Upper lobe of left lung (tissue), 6 donors: ENCODE results near the gene TRAT1. TPM values are rescaled to one million over a fixed set of nuclear protein-coding genes. Genes with fewer than 3 reads are reported as not detected.

Experiments used
- ATAC-seq, 2 donors: fragments of 200-7000 bp; cut with Tn5 transposase; one replicate each; pipeline ENCODE4 v1.9.1; 2022; ENCODE audit warnings: mild to moderate bottlenecking in 2 of 2, moderate library complexity in 2 of 2; ENCODE audit not compliant: low FRiP score in 2 of 2
- DNase-seq, 2 donors: peaks; one replicate each; pipeline ENCODE4 v3.0.0-alpha.2; 2019 to 2020
- H3K27ac ChIP-seq, 4 donors: fragments of 200-600 bp; sonication (generic); one replicate each; pipeline ENCODE4 v1.5.1; 2016 to 2019
- H3K27me3 ChIP-seq, 4 donors: fragments of 200-600 bp; sonication (generic); one replicate each; pipeline ENCODE4 v1.5.1; 2017 to 2019
- H3K36me3 ChIP-seq, 4 donors: fragments of 200-600 bp; sonication (generic); one replicate each; pipeline ENCODE4 v1.5.1; 2016 to 2019
- H3K4me1 ChIP-seq, 4 donors: fragments of 200-600 bp; sonication (generic); one replicate each; pipeline ENCODE4 v1.5.1; 2018 to 2019
- H3K4me3 ChIP-seq, 4 donors: fragments of 200-600 bp; sonication (generic); one replicate each; pipeline ENCODE4 v1.5.1; 2017 to 2019; ENCODE audit warnings: mild to moderate bottlenecking in 2 of 4, moderate library complexity in 1 of 4
- H3K9me3 ChIP-seq, 4 donors: fragments of 200-600 bp; sonication (generic); one replicate each; pipeline ENCODE4 v1.5.1; 2018 to 2019
- EP300 ChIP-seq, 4 donors: sonication (generic); formaldehyde crosslinking; IDR thresholded peaks; one replicate each; pipeline ENCODE4 v1.5.1; 2017; ENCODE audit warnings: antibody characterized with exemption in 4 of 4, control low read depth in 2 of 4
- POLR2A ChIP-seq, 4 donors: fragments of 450-650 bp; IDR thresholded peaks; one replicate each; pipeline ENCODE4 v1.5.1; 2016 to 2017; ENCODE audit warnings: antibody characterized with exemption in 4 of 4, mild to moderate bottlenecking in 2 of 4
- POLR2AphosphoS5 ChIP-seq, 2 donors: sonication (generic); formaldehyde crosslinking; IDR thresholded peaks; one replicate each; pipeline ENCODE4 v1.5.1; 2017; ENCODE audit warnings: antibody characterized with exemption in 2 of 2
- WGBS, 2 donors: methylation state at CpG; one replicate each; pipeline ENCODE4 v1.1.5; 2017 to 2018; 5-methylcytosine and 5-hydroxymethylcytosine counted together
- total RNA-seq, 6 donors: library from RNA; depleted of rRNA in 4 of 6; stranded (reverse); fragments of >200 nt in 4 of 6; gene quantifications; one replicate each; pipeline versions ENCODE4 v1.1.0 to v1.2.1, GENCODE V29; 2016 to 2021
- TF ChIP-seq, protein P1 (sequence below), 6 experiments: fragments of 450-650 bp in 4 of 6; fragments of 200-600 bp in 2 of 6; sonication (generic) in 2 of 6; IDR thresholded peaks; one replicate each; pipeline ENCODE4 v1.5.1; 2016 to 2019; ENCODE audit warnings: antibody characterized with exemption in 6 of 6
- donor health status: DM: no; HTN: no; CAD: no; lungs with moderate emphysema.
- donor health status: DM: no; HTN: yes; CAD: no; lungs with severe emphysema.

TRAT1 gene
- total RNA-seq, 6 donors from 2014 or later = 0.67 to 9.9 (median 1.1) TPM

DNA sequence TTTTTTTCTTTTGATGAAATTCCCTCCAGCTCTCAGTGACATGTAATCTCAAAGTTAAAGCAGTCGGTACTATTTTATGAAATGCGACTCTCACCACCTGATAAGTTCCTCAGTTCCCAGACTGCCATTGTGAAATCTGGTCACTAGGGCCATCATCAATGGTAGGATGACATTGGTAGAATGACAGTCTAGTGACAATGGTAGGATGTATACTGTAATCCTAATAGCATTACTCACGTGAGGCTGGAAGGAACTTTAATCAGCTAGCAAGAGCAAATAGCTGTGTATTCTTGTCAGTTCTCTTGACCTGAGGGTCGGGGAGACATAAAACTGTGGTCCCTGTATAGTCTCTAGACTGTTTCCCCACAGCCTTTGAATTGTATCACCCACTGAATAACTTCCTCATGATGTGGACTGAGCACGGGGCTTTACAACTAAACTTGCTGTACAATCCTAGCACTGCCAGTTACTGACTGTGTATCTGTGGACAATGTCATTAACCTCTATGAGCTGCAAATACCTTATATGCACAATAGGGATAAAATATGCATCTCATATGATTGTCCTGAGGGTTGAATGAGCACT is 23.2 kb downstream of the TRAT1 start:
- H3K9me3 ChIP-seq = no peaks in the 10 kb centered on the region
- no peak overlapping the region for H3K4me3 ChIP-seq
- 73 to 76% methylated on average over 4 to 5 of the region's 5 CpGs for WGBS, 2 donors
- ATAC-seq (no peak), DNase-seq (no peak)
- H3K36me3 ChIP-seq = no peaks in the 10 kb centered on the region
- no peaks in the 10 kb centered on the region for H3K27me3 ChIP-seq
- no peaks in the 10 kb centered on the region for H3K4me1 ChIP-seq
- no peak for TF ChIP-seq POLR2A (IDR thresholded peaks at IDR 0.05)
- TF ChIP-seq, protein P1, sequence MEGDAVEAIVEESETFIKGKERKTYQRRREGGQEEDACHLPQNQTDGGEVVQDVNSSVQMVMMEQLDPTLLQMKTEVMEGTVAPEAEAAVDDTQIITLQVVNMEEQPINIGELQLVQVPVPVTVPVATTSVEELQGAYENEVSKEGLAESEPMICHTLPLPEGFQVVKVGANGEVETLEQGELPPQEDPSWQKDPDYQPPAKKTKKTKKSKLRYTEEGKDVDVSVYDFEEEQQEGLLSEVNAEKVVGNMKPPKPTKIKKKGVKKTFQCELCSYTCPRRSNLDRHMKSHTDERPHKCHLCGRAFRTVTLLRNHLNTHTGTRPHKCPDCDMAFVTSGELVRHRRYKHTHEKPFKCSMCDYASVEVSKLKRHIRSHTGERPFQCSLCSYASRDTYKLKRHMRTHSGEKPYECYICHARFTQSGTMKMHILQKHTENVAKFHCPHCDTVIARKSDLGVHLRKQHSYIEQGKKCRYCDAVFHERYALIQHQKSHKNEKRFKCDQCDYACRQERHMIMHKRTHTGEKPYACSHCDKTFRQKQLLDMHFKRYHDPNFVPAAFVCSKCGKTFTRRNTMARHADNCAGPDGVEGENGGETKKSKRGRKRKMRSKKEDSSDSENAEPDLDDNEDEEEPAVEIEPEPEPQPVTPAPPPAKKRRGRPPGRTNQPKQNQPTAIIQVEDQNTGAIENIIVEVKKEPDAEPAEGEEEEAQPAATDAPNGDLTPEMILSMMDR (IDR thresholded peaks at IDR 0.05) = no peak
- no peak for TF ChIP-seq POLR2AphosphoS5 (IDR thresholded peaks at IDR 0.05)
- TF ChIP-seq EP300 (IDR thresholded peaks at IDR 0.05) = no peak
- H3K27ac ChIP-seq = no peak overlapping the region

DNA sequence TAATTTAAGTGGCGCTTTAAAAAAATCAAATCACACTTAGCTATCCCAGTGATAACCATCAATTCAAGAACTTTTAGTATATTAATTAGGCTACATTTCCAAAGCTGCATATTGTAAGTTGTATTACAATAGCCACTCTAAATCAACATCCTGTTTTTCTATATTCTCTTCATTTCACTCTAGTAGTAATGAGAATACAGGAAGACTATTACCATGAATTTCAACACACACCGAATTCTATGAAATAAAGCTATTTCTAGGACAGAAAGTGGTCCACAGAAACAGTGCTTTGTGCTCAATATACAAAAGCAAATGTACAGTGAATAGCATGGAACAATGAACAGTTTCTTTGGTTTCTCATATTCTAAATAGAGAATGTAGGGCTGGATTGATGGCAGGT is 24.6 kb downstream of the TRAT1 start:
- Histone ChIP-seq H3K4me1 (no peaks in the 10 kb centered on the region), H3K4me3 (no peak overlapping the region), H3K27ac (no peak overlapping the region), H3K9me3 (no peaks in the 10 kb centered on the region), H3K27me3 (no peaks in the 10 kb centered on the region), H3K36me3 (no peaks in the 10 kb centered on the region)
- 80 to 83% methylated on average over 2 of the region's 2 CpGs for WGBS, 2 donors
- TF ChIP-seq, protein P1 (IDR thresholded peaks at IDR 0.05) = no peak
- TF ChIP-seq POLR2A (IDR thresholded peaks at IDR 0.05) = no peak
- no peak for TF ChIP-seq POLR2AphosphoS5 (IDR thresholded peaks at IDR 0.05)
- no peak for TF ChIP-seq EP300 (IDR thresholded peaks at IDR 0.05)
- no peak for ATAC-seq
- no peak for DNase-seq

DNA sequence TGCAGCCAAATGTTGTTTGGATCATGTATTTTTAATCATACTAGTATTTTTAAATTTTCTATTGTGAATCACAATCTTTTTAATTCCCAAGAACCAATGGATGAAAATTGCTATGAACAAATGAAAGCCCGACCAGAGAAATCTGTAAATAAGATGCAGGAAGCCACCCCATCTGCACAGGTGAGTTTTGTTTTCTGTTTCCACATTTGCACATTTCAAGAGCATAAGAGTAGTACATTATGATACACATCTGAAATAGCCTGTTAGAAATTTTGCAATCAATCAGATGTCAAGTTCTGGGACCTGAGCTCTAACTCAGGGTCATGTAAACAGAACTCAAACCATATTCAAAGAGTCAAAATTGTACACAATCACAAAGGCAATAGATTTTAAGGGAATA is 26.5 kb downstream of the TRAT1 start:
- TF ChIP-seq EP300 (IDR thresholded peaks at IDR 0.05) = no peak
- ATAC-seq (no peak), DNase-seq (no peak)
- WGBS, 2 donors = 71 to 81% methylated on average over 1 of the region's 1 CpG
- Histone ChIP-seq H3K4me3 (no peak overlapping the region), H3K36me3 (no peaks in the 10 kb centered on the region), H3K4me1 (no peaks in the 10 kb centered on the region), H3K27me3 (no peaks in the 10 kb centered on the region), H3K9me3 (no peaks in the 10 kb centered on the region), H3K27ac (no peak overlapping the region)

DNA sequence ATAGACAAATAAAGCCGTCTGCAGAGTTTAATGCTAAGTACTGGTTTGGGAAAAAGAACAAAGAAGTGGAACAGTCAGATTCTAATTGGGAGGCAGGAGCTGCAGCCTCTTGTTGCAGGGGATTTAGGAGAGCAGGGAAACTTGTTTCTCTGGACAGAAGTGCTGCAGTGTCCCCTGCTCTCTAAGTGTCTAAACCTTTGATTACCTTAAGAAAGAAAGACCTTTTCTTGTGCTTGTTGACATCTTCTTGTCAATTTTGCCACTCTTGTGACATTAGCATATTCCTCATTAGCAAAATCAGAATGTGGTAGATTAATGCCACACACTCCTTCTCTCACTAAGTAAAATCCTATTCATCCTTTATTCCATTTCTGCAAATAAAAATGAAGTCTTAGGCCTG is 38.8 kb downstream of the TRAT1 start:
- TF ChIP-seq POLR2A (IDR thresholded peaks at IDR 0.05) (no peak), EP300 (IDR thresholded peaks at IDR 0.05) (no peak), POLR2AphosphoS5 (IDR thresholded peaks at IDR 0.05) (no peak)
- TF ChIP-seq, protein P1 (IDR thresholded peaks at IDR 0.05) = no peak
- Histone ChIP-seq H3K27ac (no peak overlapping the region), H3K9me3 (no peaks in the 10 kb centered on the region), H3K4me1 (no peaks in the 10 kb centered on the region), H3K4me3 (no peak overlapping the region), H3K36me3 (no peaks in the 10 kb centered on the region), H3K27me3 (no peaks in the 10 kb centered on the region)
- no peak for DNase-seq
- no peak for ATAC-seq
- WGBS, 2 donors = 43 to 66% methylated on average over 1 of the region's 1 CpG

DNA sequence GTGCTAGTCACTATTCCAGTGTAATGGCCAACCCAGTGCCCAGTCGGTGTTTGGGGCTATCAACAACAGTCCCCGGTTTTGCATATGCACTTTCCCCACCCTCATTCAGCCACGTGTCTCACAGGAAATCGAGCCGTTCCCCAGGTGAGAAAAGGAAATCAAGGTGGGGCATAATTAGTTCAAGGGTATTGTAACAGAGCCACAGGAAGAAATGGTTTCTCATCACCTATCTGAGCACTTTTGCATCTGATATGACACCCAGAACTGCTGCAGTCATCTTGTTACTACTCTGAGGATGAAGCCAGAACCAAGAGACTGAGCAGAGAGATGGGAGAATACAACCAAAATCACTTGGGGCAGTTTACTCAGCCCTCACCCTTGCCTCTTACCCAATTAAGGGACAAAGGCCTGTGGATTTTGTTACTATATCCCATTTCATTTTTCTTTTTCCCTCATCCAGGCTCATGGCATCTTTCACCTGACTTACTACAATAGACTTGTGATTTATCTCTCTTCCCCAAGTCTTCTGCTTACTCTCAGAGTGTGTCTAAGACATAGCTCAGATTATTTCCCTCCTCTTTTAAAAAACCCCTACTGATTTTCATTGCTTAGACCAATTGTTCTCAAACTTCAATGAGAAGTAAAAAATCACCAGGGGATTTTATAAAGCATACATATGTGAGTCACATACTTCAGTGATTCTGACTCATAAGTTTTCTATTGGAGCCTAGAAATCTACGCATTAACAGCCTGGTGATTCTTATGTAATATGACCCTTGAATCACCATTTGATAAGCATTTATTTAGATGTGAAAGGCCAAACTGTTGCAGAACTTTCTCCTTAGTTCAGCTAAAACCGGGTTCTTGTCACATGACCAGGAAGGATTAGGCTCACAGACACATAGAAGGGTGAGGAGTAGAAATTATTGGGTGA is 40.5 kb downstream of the TRAT1 start:
- H3K4me1 ChIP-seq = no peaks in the 10 kb centered on the region
- TF ChIP-seq POLR2A (IDR thresholded peaks at IDR 0.05) = no peak
- TF ChIP-seq, protein P1 (IDR thresholded peaks at IDR 0.05) = no peak
- TF ChIP-seq POLR2AphosphoS5 (IDR thresholded peaks at IDR 0.05) = no peak
- no peak for TF ChIP-seq EP300 (IDR thresholded peaks at IDR 0.05)
- DNase-seq = no peak
- H3K36me3 ChIP-seq = no peaks in the 10 kb centered on the region
- no peak overlapping the region for H3K27ac ChIP-seq
- no peak for ATAC-seq
- H3K4me3 ChIP-seq = no peak overlapping the region
- no peaks in the 10 kb centered on the region for H3K9me3 ChIP-seq
- WGBS, 2 donors = 45 to 50% methylated on average over 7 of the region's 7 CpGs
- no peaks in the 10 kb centered on the region for H3K27me3 ChIP-seq
